Measurements from ENCODE around the gene TBX10.
"Not testable (repeated sequence)": the region's sequence is repeated elsewhere in the genome, so short reads cannot be mapped to it uniquely, and the experiment has no call there.

Gene TBX10

DNA sequence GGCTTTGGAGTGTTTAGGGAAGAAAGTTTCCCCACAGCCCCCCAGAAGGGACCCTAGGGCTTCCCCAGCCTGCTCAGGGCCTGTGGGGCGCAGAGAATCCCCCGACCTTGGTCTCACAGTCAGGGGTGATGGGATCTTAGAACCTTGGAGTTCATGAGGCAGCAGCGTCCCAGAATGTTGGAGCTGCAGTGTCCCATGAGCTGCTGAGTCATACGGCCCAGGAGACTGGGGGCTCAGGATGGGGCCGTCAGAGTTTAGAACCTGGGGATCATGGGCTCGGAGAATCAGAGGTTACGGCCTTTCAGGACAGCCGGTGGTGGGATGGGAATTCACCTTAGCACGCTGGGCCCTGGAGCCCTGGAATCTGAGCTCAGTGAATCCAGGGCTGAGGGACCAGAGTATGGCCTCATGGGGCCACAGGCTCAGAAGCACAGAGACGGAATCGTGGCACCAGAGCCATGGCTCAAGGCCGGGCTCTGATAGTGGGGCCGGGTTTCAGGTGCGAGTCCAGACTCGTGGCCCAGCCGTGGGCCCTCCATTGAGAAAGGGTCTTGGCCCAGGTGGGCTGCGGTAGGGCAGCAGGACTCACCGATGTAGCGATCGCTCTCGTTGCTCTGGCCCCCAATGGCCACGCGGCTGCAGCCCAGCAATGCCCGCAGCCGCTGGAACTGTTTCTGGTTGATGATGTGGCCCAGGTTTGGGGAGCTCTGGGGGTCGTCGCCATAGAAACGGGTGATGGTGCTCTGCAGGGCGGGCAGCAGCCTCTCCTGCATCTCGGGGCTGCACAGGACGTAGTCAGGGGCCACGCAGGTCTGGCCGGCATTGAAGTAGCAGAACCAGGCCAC lies 25.4 kb upstream of the TBX10 start:
- DNase-seq (ENCODE audit: low read depth in 2 of 2) = no peak

DNA sequence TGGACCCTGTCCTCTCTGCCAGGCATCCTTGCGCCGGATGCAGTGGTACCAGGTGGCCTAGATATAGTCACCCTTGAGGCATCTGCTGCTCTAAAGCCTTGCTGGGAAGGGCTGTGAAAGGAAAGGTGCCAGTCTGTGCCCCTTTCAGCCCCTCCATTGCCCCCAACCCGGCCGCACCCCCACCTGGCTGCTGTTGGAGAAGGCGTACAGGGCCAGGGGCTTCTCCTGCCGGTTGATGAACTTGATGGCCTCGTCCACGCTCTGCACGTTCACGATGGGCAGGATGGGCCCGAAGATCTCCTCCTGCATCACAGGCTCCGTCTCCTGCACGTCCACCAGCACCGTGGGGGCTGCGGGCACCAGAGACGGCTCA lies 24.6 kb upstream of the TBX10 start:
- no peak for DNase-seq (ENCODE audit: low read depth in 2 of 2)

DNA sequence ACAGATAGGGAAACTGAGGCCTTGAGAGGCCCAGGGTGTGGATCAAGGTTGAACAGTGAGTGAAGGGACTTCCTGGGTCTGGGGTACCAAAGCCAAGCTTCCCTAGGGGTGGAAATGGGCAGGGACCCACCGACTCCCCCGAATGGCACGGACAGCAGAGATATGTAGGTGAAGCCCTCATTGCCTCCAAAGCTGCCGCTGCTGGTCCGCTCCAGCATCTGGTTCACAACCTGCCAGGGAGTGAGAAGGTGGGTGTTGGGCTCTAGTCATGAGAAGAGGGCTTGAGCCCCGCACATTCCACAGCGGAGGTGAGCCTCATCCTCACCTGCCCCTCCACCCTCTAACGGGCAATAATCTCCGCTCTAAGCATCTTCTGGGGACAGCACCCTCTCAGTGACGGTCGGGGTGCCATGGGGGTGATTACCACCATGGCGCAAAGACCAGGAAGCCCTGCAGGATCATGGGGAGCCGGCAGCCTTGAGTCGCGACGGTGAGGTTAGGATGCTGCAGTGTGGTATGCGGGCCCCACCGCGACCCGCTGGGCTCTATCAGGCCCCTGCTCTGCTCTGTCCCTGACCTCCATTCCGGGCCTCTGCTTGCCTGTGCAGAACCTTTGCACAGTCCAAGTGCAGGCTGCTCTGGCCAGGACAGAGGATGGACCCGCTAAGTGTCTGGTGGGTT lies 24.1 kb upstream of the TBX10 start:
- DNase-seq (ENCODE audit: low read depth in 2 of 2) = no peak

GRCh38 chr11:67662835-67663531 lies 23.4 kb upstream of the TBX10 start:
- no peak for DNase-seq (ENCODE audit: low read depth in 2 of 2)

DNA sequence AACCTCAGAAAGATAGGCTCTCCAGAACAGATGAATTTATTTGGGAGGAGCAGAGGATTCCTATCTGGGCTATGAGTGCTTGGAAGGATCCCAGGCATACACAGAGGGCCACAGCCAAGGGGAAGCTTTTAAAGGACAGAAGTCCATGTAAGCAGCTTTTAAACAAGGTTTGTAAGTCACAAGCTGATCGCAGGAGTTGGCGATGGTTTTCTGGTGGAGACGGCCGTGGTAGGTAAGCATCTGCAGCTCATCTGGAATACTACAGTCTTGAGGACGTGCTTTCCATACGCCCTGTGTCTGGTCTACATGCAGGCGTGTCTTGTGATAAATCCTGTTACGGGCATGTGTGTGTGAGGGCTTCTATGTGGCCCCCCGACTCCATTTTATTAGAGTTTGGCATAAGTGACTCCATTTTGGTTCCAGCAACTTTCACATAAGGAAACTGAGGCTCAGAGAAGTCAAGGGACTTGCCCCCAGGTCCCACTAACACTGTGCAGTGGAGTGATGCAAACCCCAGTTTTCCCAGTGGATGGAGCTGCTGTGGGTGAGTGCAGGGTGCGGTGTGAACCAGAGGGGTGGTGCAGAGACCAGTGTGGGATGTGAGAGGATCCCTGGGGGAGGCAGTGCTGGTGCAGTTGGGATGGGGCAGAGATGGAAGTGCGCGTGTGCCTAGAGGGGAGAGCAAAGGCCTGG lies 22.7 kb upstream of the TBX10 start:
- DNase-seq (ENCODE audit: low read depth in 2 of 2) = no peak

GRCh38 chr11:67660752-67661151 lies 21.2 kb upstream of the TBX10 start:
- DNase-seq (ENCODE audit: low read depth in 2 of 2) = not testable (repeated sequence)

- not testable (repeated sequence) for DNase-seq (ENCODE audit: low read depth in 2 of 2)
These were observed 20.1 kb upstream of the TBX10 start for GRCh38 chr11:67659651-67660165.

DNA sequence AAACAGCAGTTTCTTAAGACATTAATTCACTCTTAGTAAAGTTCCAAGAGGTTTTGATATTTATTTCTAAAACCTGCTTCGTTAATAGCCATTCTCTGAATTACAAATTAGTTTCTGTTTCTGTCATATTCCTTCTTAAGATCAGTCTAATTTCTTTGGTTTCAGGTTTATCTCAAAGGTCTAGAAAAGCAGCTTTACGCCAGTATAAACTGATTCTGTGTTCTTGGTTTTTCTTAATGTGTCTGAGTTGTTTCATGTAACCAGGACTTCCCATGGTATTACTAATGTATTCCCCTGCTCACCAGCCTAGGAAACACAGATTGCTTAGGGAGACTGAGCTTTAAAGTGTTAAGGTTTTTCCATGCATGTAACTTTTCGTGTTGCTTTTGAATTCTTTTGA lies 17.7 kb upstream of the TBX10 start:
- no peak for DNase-seq (ENCODE audit: low read depth in 2 of 2)

DNA sequence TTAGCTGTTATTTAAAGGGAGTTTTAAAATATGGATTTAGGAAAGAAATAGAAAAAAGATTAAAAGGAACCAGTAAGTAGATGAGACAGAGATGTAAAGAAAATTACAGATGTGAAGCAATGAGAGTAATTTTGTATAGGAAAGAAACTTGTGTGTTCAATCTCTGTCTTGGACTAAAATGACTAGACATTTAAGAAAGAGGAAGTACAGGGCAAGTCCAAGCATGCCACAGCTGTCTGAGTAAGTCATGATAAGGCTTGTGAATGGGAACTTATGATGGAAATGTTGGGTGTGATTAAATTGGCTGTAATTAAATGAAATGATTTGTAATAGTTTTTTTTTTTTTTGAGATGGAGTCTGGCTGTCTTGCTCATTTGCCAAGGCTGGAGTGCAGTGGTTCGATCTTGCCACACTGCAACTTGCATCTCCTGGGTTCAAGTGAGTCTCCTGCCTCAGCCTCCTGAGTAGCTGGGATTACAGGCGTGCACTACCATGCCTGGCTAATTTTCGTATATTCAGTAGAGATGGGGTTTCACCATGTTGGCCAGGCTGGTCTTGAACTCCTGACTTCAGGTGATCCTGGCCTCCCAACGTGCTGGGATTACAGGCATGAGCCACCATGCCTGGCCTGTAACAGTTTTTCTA lies 16.8 kb upstream of the TBX10 start:
- no peak for DNase-seq (ENCODE audit: low read depth in 2 of 2)

GRCh38 chr11:67654225-67654624 lies 14.7 kb upstream of the TBX10 start:
- DNase-seq (ENCODE audit: low read depth in 2 of 2) = no peak

- DNase-seq (ENCODE audit: low read depth in 2 of 2) = no peak
These were observed 13.6 kb upstream of the TBX10 start for GRCh38 chr11:67652965-67653845.

GRCh38 chr11:67651976-67652781 lies 12.6 kb upstream of the TBX10 start:
- no peak for DNase-seq (ENCODE audit: low read depth in 2 of 2)

DNA sequence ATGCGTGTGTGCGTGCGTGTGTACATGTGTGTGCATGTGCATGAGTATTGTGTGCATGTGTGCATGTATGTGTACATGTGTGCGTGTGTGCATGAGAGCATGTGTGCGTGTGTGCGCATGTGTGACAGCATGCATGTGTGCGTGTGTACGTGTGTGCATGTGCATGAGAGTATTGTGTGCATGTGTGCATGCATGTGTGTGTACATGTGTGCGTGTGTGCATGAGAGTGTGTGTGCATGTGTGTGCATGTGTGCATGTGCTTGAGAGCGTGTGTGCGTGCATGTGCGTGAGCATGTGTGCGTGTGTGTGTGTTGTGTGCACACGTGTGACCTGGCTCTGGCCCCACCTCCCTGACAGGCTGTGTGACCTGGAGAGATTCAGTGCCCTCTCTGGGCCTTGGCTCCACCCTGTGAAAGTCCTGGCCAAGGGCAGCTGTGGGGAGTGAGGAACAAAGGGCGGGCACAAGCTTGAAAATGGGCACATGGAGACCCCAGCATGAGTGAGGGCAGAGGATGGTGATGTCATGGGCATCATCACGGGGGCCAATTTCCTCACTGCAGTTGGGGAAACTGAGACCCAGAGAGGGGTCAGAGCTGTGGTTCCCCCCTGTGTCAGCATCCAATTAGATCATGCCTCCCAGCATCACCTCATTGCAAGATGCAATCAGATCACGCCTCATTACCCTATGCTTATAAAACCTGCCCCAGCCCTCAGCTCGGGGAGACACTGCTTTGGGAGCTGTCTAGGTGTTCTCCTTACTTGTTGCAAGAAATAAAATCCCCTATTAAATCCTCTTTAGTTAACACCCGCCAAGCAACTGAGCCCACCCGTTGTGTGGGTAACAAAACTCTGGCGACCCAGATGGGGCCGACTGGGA lies 10.3 kb upstream of the TBX10 start:
- no peak for DNase-seq (ENCODE audit: low read depth in 2 of 2)

GRCh38 chr11:67648796-67649613 lies 9.4 kb upstream of the TBX10 start:
- DNase-seq (ENCODE audit: low read depth in 2 of 2) = no peak

DNA sequence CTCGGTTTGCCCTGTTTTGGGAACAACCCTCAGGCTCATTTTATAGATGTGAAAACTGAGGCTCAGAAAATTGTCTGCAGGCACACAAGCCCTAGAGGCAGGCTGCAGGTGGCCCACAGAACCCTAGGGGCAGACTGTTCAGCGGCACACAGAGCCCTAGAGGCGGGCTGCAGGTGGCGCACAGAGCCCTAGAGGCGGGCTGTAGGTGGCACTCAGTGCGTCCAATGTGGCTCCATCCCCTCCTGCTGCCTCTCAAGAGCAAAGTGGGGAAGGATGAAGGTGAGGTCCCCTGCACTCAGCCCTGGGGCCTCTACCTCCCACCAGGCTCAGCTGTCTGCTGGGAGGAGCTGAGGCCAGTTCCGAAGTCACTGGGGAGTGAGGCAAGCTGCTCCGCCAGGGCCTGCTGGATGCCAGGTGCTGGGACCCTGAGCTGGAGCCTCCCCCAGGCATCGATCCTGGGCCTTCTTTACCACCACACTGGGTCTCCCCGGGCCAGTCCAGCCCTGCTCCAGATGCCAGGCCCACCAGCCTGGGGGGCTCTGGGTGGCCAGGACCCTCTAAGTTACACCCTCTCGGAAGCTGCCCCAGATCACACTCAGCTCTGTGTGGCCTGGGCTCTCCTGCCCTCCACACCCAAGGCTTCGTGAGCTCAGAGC lies 8.7 kb upstream of the TBX10 start:
- DNase-seq (ENCODE audit: low read depth in 2 of 2) = peak; percentile 33 to 49

DNA sequence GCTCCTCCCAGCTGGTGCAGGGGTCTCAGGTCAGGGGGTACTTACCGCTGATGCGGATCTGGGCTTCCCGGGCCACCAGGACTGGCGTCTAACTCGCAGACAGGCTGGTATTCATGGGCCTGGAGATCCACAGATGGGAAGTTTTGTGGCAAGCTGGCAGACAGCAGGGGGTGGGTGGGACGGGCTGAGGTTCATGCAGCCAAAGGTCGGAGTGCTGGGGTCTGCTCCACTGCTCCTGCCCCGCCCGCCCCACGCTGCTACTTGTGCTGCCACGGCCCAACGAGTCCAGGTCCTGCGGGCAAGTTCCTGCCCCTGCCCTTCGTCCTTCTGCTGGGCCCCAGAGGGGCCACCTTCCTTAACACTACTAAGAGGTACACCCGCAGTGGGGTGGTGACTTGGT lies 7.9 kb upstream of the TBX10 start:
- no peak for DNase-seq (ENCODE audit: low read depth in 2 of 2)

Data from stimulated activated CD8-positive, alpha-beta memory T cell treated with anti-CD3 and anti-CD28 coated beads, Interleukin-15, amount 100 ng/mL, for 48 hours (primary cell).